ENCODE data around the gene ROBO4.

The ROBO4 gene

DNA sequence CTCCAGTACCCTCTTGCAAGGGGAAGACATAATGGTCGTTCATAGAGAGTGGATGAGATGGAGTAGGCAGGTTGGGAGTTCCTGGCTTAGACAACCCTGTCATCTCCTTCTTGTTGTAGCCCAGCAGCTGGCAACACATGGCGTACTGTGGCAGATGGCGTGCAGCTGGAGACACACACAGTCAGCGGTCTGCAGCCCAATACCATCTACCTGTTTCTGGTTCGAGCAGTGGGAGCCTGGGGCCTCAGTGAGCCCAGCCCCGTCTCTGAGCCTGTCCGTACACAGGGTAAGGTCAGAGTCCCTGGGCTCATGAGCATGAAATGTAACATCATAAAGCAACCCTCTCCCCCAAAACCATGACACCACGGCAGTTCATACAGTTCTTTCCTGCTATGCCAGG lies 23.7 kb downstream of the ROBO4 start:
- ChIA-PET CTCF (no interaction called here), POLR2A (no interaction called here)
- no peak for DNase-seq (ENCODE audit: extremely low spot score)
- TF ChIP-seq CTBP1 (IDR thresholded peaks at IDR 0.05; ENCODE audit: borderline replicate concordance) (no peak), SP1 (IDR thresholded peaks at IDR 0.05) (no peak), L3MBTL2 (conservative IDR thresholded peaks at IDR 0.05) (no peak), TARDBP (IDR thresholded peaks at IDR 0.05) (no peak), ELF4 (IDR thresholded peaks at IDR 0.05) (no peak), HDGF (IDR thresholded peaks at IDR 0.05; ENCODE audit: borderline replicate concordance) (no peak)

DNA sequence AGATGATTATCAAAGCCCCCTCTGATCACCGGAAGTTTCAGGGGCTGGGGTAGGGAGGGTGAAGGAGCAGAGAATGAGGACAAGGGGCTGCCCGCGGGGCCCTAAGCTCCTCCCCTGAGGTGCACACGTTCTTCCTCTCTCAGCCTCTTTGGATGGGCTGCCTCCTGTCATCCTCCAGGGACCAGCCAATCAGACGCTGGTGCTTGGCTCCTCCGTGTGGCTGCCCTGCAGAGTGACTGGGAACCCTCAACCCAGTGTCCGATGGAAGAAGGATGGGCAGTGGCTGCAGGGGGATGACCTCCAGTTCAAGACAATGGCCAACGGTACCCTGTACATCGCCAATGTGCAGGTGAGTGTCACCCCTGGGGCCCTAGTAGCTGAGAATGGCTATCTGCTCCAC lies 24.9 kb downstream of the ROBO4 start:
- no peak for DNase-seq (ENCODE audit: extremely low spot score)
- ChIA-PET CTCF (no interaction called here), POLR2A (no interaction called here)
- no peak for TF ChIP-seq ELF4 (IDR thresholded peaks at IDR 0.05)
- no peak for TF ChIP-seq BHLHE40 (IDR thresholded peaks at IDR 0.05; ENCODE audit: borderline replicate concordance)
- no peak for TF ChIP-seq CTBP1 (IDR thresholded peaks at IDR 0.05; ENCODE audit: borderline replicate concordance)
- TF ChIP-seq SUZ12 (IDR thresholded peaks at IDR 0.05), result no peak
- TF ChIP-seq TARDBP (IDR thresholded peaks at IDR 0.05), result no peak
- no peak for TF ChIP-seq HDGF (IDR thresholded peaks at IDR 0.05; ENCODE audit: borderline replicate concordance)
- TF ChIP-seq ZNF384 (IDR thresholded peaks at IDR 0.05), result no peak
- TF ChIP-seq, protein P1, sequence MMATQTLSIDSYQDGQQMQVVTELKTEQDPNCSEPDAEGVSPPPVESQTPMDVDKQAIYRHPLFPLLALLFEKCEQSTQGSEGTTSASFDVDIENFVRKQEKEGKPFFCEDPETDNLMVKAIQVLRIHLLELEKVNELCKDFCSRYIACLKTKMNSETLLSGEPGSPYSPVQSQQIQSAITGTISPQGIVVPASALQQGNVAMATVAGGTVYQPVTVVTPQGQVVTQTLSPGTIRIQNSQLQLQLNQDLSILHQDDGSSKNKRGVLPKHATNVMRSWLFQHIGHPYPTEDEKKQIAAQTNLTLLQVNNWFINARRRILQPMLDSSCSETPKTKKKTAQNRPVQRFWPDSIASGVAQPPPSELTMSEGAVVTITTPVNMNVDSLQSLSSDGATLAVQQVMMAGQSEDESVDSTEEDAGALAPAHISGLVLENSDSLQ (IDR thresholded peaks at IDR 0.05), result no peak
- no peak for TF ChIP-seq FOXK2 (IDR thresholded peaks at IDR 0.05)
- no peak for TF ChIP-seq ARNT (IDR thresholded peaks at IDR 0.05)

DNA sequence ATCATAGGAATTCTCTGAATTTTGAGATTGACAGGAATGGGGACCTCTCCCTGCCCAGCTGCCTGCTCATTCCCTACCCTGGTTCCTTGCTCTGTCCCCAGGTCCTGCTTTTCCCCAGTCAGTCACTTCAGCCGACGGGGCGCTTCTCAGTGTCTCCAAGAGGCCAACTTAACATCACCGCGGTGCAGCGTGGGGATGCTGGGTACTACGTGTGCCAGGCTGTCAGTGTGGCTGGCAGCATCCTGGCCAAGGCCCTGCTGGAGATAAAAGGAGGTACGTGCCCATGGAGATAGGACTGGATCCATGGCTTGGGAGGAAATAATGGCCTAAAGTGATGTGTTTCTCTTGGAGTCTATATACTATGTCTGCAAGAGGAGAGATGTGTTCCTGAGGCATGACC lies 25.4 kb downstream of the ROBO4 start:
- POLR2A ChIA-PET, result no interaction called here
- no peak for DNase-seq (ENCODE audit: extremely low spot score)
- CTCF ChIA-PET, result no interaction called here
- no peak for TF ChIP-seq SUZ12 (IDR thresholded peaks at IDR 0.05)
- no peak for TF ChIP-seq FOXA1 (IDR thresholded peaks at IDR 0.05)
- TF ChIP-seq HDGF (IDR thresholded peaks at IDR 0.05; ENCODE audit: borderline replicate concordance), result no peak
- no peak for TF ChIP-seq L3MBTL2 (conservative IDR thresholded peaks at IDR 0.05)
- no peak for TF ChIP-seq ZNF384 (IDR thresholded peaks at IDR 0.05)
- no peak for TF ChIP-seq BHLHE40 (IDR thresholded peaks at IDR 0.05; ENCODE audit: borderline replicate concordance)

DNA sequence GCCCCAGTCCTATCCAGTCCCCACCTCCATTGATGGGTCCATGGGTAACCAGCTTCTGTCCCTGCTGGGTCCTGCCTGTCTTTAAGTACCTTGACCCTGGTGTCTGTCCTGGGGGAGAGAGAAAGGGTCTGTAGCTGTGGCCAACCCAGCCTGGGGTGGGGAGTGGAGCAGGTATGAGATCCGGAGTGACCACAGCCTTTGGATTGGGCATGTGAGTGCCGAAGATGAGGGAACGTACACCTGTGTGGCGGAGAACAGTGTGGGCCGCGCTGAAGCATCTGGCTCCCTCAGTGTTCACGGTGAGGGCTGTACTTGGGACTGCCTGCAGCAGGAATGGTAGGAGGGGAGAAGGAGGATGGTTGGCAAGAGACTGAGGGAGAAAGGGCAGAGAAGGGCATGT lies 27.2 kb downstream of the ROBO4 start:
- ChIA-PET POLR2A (no interaction called here), CTCF (interaction anchor here (1.1 kb wide), 1 partner anchor 201 kb away, joined by 3 read pairs; no protein-coding TSS in a partner anchor)
- TF ChIP-seq LEF1 (IDR thresholded peaks at IDR 0.05; ENCODE audit: borderline replicate concordance), result no peak
- TF ChIP-seq SP1 (IDR thresholded peaks at IDR 0.05), result no peak
- TF ChIP-seq HDGF (IDR thresholded peaks at IDR 0.05; ENCODE audit: borderline replicate concordance), result no peak
- TF ChIP-seq CTBP1 (IDR thresholded peaks at IDR 0.05; ENCODE audit: borderline replicate concordance), result no peak
- no peak for TF ChIP-seq ARNT (IDR thresholded peaks at IDR 0.05)
- TF ChIP-seq SUZ12 (IDR thresholded peaks at IDR 0.05), result no peak
- TF ChIP-seq ZNF384 (IDR thresholded peaks at IDR 0.05), result no peak
- no peak for TF ChIP-seq ELF4 (IDR thresholded peaks at IDR 0.05)
- TF ChIP-seq, protein P1 (IDR thresholded peaks at IDR 0.05), result no peak
- no peak for TF ChIP-seq BHLHE40 (IDR thresholded peaks at IDR 0.05; ENCODE audit: borderline replicate concordance)
- no peak for TF ChIP-seq NFRKB (IDR thresholded peaks at IDR 0.05)
- no peak for TF ChIP-seq TARDBP (IDR thresholded peaks at IDR 0.05)
- TF ChIP-seq FOXM1 (IDR thresholded peaks at IDR 0.05; ENCODE audit: borderline replicate concordance), result no peak
- no peak for TF ChIP-seq L3MBTL2 (conservative IDR thresholded peaks at IDR 0.05)
- TF ChIP-seq FOXK2 (IDR thresholded peaks at IDR 0.05), result no peak
- no peak for TF ChIP-seq FOXA1 (IDR thresholded peaks at IDR 0.05)

DNA sequence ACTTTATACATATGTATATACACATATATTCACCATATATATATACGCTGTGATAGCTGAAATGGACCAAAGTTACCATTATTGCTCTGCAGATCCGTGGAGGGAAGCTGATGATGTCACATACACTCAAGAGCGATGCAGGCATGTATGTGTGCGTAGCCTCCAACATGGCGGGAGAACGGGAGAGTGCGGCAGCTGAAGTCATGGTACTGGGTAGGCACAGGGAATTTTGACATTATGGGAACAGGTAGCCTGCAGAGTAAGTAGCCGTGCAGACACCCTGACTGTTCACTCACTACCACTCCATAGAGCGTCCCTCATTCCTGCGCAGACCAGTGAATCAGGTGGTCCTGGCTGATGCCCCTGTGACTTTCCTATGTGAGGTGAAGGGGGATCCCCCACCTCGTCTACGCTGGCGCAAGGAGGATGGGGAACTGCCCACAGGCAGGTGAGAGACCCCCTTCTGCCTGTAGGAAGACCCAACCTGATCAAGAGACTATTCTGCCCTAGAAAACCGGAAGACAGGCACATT lies 27.7 kb downstream of the ROBO4 start:
- POLR2A ChIA-PET, result no interaction called here
- TF ChIP-seq TARDBP (IDR thresholded peaks at IDR 0.05), result no peak
- no peak for TF ChIP-seq NFRKB (IDR thresholded peaks at IDR 0.05)
- no peak for TF ChIP-seq SP1 (IDR thresholded peaks at IDR 0.05)
- TF ChIP-seq FOXA1 (IDR thresholded peaks at IDR 0.05), result no peak
- no peak for TF ChIP-seq CTBP1 (IDR thresholded peaks at IDR 0.05; ENCODE audit: borderline replicate concordance)
- no peak for TF ChIP-seq HDGF (IDR thresholded peaks at IDR 0.05; ENCODE audit: borderline replicate concordance)
- TF ChIP-seq ELF4 (IDR thresholded peaks at IDR 0.05), result no peak
- TF ChIP-seq BHLHE40 (IDR thresholded peaks at IDR 0.05; ENCODE audit: borderline replicate concordance), result no peak
- TF ChIP-seq LEF1 (IDR thresholded peaks at IDR 0.05; ENCODE audit: borderline replicate concordance), result no peak
- no peak for TF ChIP-seq ARNT (IDR thresholded peaks at IDR 0.05)
- no peak for TF ChIP-seq ZNF384 (IDR thresholded peaks at IDR 0.05)
- TF ChIP-seq L3MBTL2 (conservative IDR thresholded peaks at IDR 0.05), result no peak
- CTCF ChIA-PET, result interaction anchor here (1.1 kb wide), 1 partner anchor 200 kb away, joined by 3 read pairs; no protein-coding TSS in a partner anchor
- no peak for DNase-seq (ENCODE audit: extremely low spot score)

More for the DNA sequence above, 27.2 kb downstream of the ROBO4 start:
- no peak for DNase-seq (ENCODE audit: extremely low spot score)

DNA sequence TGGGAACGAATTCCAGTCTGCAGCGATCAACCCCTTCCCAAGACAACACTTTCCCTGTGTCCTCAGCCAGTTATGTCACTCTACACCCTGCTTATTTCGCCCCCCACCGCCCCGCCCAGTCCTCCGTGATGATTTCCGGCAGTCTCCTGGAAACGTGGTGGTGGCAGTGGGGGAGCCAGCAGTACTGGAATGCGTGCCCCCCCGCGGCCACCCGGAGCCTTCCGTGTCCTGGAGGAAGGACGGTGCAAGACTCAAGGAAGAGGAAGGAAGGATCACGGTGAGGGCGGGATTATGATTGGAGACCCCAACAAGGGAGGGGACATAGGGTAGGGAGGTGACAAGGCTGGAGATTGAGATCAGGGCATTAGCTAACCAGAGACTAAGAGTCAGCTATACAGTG lies 28.3 kb downstream of the ROBO4 start:
- TF ChIP-seq CTBP1 (IDR thresholded peaks at IDR 0.05; ENCODE audit: borderline replicate concordance) (no peak), ELF4 (IDR thresholded peaks at IDR 0.05) (no peak), SP1 (IDR thresholded peaks at IDR 0.05) (no peak), LEF1 (IDR thresholded peaks at IDR 0.05; ENCODE audit: borderline replicate concordance) (no peak), SUZ12 (IDR thresholded peaks at IDR 0.05) (no peak), TARDBP (IDR thresholded peaks at IDR 0.05) (no peak), ZNF384 (IDR thresholded peaks at IDR 0.05) (no peak), NFRKB (IDR thresholded peaks at IDR 0.05) (no peak), BHLHE40 (IDR thresholded peaks at IDR 0.05; ENCODE audit: borderline replicate concordance) (no peak), L3MBTL2 (conservative IDR thresholded peaks at IDR 0.05) (no peak), ARNT (IDR thresholded peaks at IDR 0.05) (no peak), HDGF (IDR thresholded peaks at IDR 0.05; ENCODE audit: borderline replicate concordance) (no peak), FOXK2 (IDR thresholded peaks at IDR 0.05) (no peak), FOXA1 (IDR thresholded peaks at IDR 0.05) (no peak), FOXM1 (IDR thresholded peaks at IDR 0.05; ENCODE audit: borderline replicate concordance) (no peak)
- TF ChIP-seq, protein P1 (IDR thresholded peaks at IDR 0.05), result no peak
- CTCF ChIA-PET, result no interaction called here
- DNase-seq (ENCODE audit: extremely low spot score), result no peak
- POLR2A ChIA-PET, result no interaction called here

All from HEK293T (cell line).